ENCODE results near the gene ZBED2. TPM values are rescaled to one million over a fixed set of nuclear protein-coding genes. Genes with fewer than 3 reads are reported as not detected.

ZBED2 gene
- total RNA-seq, 4 donors from 2014 or later: not detected

GRCh38 chr3:111594205-111594604, 941 bp downstream of the ZBED2 start:
- TF ChIP-seq CTCF (IDR thresholded peaks at IDR 0.05) (no peak), POLR2A (IDR thresholded peaks at IDR 0.05) (no peak)
- no peaks in the 10 kb centered on the region for H3K9me3 ChIP-seq
- no peaks in the 10 kb centered on the region for H3K36me3 ChIP-seq
- DNase-seq: no peak
- no peaks in the 10 kb centered on the region for H3K27me3 ChIP-seq
- H3K4me1 ChIP-seq: no peaks in the 10 kb centered on the region
- no peak overlapping the region for H3K27ac ChIP-seq
- H3K4me3 ChIP-seq: no peak overlapping the region

GRCh38 chr3:111593666-111594065, 1.5 kb downstream of the ZBED2 start:
- no peak overlapping the region for H3K4me3 ChIP-seq
- H3K36me3 ChIP-seq: no peaks in the 10 kb centered on the region
- peak in 1 of 3 donors; percentile 38 for DNase-seq
- no peak overlapping the region for H3K27ac ChIP-seq
- H3K27me3 ChIP-seq: no peaks in the 10 kb centered on the region
- no peak for TF ChIP-seq POLR2A (IDR thresholded peaks at IDR 0.05)
- no peaks in the 10 kb centered on the region for H3K9me3 ChIP-seq
- no peaks in the 10 kb centered on the region for H3K4me1 ChIP-seq

- Histone ChIP-seq H3K4me1 (no peaks in the 10 kb centered on the region), H3K27me3 (no peaks in the 10 kb centered on the region), H3K27ac (no peak overlapping the region), H3K4me3 (no peak overlapping the region), H3K36me3 (no peaks in the 10 kb centered on the region), H3K9me3 (no peaks in the 10 kb centered on the region)
- no peak for TF ChIP-seq CTCF (IDR thresholded peaks at IDR 0.05)
- no peak for TF ChIP-seq POLR2A (IDR thresholded peaks at IDR 0.05)
- DNase-seq: no peak
Measured at GRCh38 chr3:111592936-111593335, 2.2 kb downstream of the ZBED2 start.

GRCh38 chr3:111592143-111592542, 3.0 kb downstream of the ZBED2 start:
- Histone ChIP-seq H3K36me3 (no peaks in the 10 kb centered on the region), H3K27me3 (no peaks in the 10 kb centered on the region), H3K4me1 (peaks cover 0 to 2% (median 0%) of the 10 kb centered on the region in 4 donors), H3K27ac (no peak overlapping the region), H3K4me3 (no peak overlapping the region), H3K9me3 (no peaks in the 10 kb centered on the region)
- no peak for DNase-seq
- TF ChIP-seq CTCF (IDR thresholded peaks at IDR 0.05): no peak
- no peak for TF ChIP-seq POLR2A (IDR thresholded peaks at IDR 0.05)

- no peak for DNase-seq
- Histone ChIP-seq H3K9me3 (no peaks in the 10 kb centered on the region), H3K27ac (no peak overlapping the region), H3K4me1 (peaks cover 0 to 5% (median 0%) of the 10 kb centered on the region in 4 donors), H3K36me3 (no peaks in the 10 kb centered on the region), H3K4me3 (no peak overlapping the region), H3K27me3 (no peaks in the 10 kb centered on the region)
- no peak for TF ChIP-seq CTCF (IDR thresholded peaks at IDR 0.05)
- no peak for TF ChIP-seq POLR2A (IDR thresholded peaks at IDR 0.05)
Measured at GRCh38 chr3:111591555-111591954, 3.6 kb downstream of the ZBED2 start.

- Histone ChIP-seq H3K4me3 (no peak overlapping the region), H3K27me3 (no peaks in the 10 kb centered on the region), H3K36me3 (no peaks in the 10 kb centered on the region), H3K27ac (no peak overlapping the region), H3K4me1 (peaks cover 0 to 15% (median 0%) of the 10 kb centered on the region in 4 donors), H3K9me3 (no peaks in the 10 kb centered on the region)
- no peak for DNase-seq
- no peak for TF ChIP-seq CTCF (IDR thresholded peaks at IDR 0.05)
- TF ChIP-seq POLR2A (IDR thresholded peaks at IDR 0.05): no peak
Measured at GRCh38 chr3:111590143-111590491, 5.0 kb downstream of the ZBED2 start.
